ENCODE data around the gene LYZ.

DNA sequence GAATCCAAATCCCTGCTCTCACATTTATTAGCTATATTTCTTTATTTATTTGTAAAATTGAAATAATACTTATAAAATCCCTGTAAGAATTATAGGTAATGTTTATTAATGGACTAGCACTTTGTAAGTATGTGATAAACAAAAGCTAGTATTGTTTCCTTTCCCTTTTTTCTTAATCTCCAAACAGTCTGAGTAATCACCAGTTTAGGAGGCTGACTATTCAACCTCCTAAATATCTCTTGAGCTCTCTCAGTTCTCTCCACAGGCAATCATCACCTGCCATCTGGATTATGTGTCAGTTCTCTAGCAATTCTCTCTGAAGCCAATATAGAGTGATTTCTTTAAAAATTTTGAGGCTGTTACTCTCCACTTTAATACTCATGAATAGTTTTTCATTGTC, 9.2 kb upstream of the LYZ start:
- TF ChIP-seq, protein P1, sequence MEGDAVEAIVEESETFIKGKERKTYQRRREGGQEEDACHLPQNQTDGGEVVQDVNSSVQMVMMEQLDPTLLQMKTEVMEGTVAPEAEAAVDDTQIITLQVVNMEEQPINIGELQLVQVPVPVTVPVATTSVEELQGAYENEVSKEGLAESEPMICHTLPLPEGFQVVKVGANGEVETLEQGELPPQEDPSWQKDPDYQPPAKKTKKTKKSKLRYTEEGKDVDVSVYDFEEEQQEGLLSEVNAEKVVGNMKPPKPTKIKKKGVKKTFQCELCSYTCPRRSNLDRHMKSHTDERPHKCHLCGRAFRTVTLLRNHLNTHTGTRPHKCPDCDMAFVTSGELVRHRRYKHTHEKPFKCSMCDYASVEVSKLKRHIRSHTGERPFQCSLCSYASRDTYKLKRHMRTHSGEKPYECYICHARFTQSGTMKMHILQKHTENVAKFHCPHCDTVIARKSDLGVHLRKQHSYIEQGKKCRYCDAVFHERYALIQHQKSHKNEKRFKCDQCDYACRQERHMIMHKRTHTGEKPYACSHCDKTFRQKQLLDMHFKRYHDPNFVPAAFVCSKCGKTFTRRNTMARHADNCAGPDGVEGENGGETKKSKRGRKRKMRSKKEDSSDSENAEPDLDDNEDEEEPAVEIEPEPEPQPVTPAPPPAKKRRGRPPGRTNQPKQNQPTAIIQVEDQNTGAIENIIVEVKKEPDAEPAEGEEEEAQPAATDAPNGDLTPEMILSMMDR (IDR thresholded peaks at IDR 0.05 in 8 of 11, conservative IDR thresholded peaks at IDR 0.05 in 3 of 11), result no peak
- TF ChIP-seq POLR2AphosphoS5 (IDR thresholded peaks at IDR 0.05), result no peak
- no peak for TF ChIP-seq POLR2A (IDR thresholded peaks at IDR 0.05)

Data from spleen (tissue), 7 donors.